MCF 10A (cell line): Measurements from ENCODE around the gene NACC2. TPM values are rescaled to one million over a fixed set of nuclear protein-coding genes. Genes with fewer than 3 reads are reported as not detected.

Source experiments
- BruUV-seq: library from RNA; stranded (reverse); fragments of 400-500 nt; replicated peaks from 2 replicates; lab custom pipeline; 2021; lab: Mats Ljungman, UMichigan
- CTCF ChIA-PET: fragments of 300-600 bp; sonication (Branson Sonifier 250); formaldehyde crosslinking; extraction: SDS; loops from one replicate; lab custom pipeline; 2021; ENCODE audit warnings: antibody characterized with exemption, inconsistent platforms; lab: Yijun Ruan, JAX
- POLR2A ChIA-PET: fragments of 300-600, 350-650 bp; sonication (Branson Sonifier 250); formaldehyde crosslinking; extraction: SDS; loops from one replicate; lab custom pipeline; 2020; ENCODE audit warnings: antibody characterized with exemption, inconsistent platforms; lab: Yijun Ruan, JAX
- DNase-seq: peaks from one replicate; pipeline ENCODE4 v3.0.0-alpha.2; 2018; ENCODE audit not compliant: unreplicated experiment
- H3K27ac Mint-ChIP-seq: one replicate; pipeline ENCODE4 v1.8.0; 2022; ENCODE audit warnings: mild to moderate bottlenecking, low read depth, mixed read lengths; ENCODE audit not compliant: unreplicated experiment
- H3K27me3 Mint-ChIP-seq: one replicate; pipeline ENCODE4 v1.8.0; 2022; ENCODE audit warnings: mixed read lengths; ENCODE audit not compliant: insufficient read depth, unreplicated experiment
- H3K36me3 Mint-ChIP-seq: one replicate; pipeline ENCODE4 v1.8.0; 2022; ENCODE audit warnings: mild to moderate bottlenecking, moderate library complexity, mixed read lengths; ENCODE audit not compliant: insufficient read depth, unreplicated experiment
- H3K4me1 Mint-ChIP-seq: one replicate; pipeline ENCODE4 v1.8.0; 2022; ENCODE audit warnings: mixed read lengths; ENCODE audit not compliant: insufficient read depth, unreplicated experiment
- H3K4me3 Mint-ChIP-seq: one replicate; pipeline ENCODE4 v1.8.0; 2022; ENCODE audit warnings: mild to moderate bottlenecking, moderate library complexity, mixed read lengths; ENCODE audit not compliant: unreplicated experiment
- H3K9me3 Mint-ChIP-seq: one replicate; pipeline ENCODE4 v1.8.0; 2022; ENCODE audit warnings: mixed read lengths; ENCODE audit not compliant: unreplicated experiment
- CTCF ChIP-seq: fragments of 200-600 bp; IDR thresholded peaks from one replicate; pipeline ENCODE4 v1.8.0; 2022; ENCODE audit warnings: antibody characterized with exemption, mild to moderate bottlenecking; ENCODE audit not compliant: unreplicated experiment
- intact Hi-C: fragments of 100-400 bp; cut with micrococcal nuclease; formaldehyde crosslinking; loops from 2 replicates; pipeline ENCODE4 v1.14.1; 2022
- total RNA-seq: library from RNA; stranded (reverse); gene quantifications from 2 replicates; pipeline ENCODE4 v1.2.3, GENCODE V29; 2022

Gene NACC2
- total RNA-seq, 1 experiment from 2014 or later: 16.5 TPM

DNA sequence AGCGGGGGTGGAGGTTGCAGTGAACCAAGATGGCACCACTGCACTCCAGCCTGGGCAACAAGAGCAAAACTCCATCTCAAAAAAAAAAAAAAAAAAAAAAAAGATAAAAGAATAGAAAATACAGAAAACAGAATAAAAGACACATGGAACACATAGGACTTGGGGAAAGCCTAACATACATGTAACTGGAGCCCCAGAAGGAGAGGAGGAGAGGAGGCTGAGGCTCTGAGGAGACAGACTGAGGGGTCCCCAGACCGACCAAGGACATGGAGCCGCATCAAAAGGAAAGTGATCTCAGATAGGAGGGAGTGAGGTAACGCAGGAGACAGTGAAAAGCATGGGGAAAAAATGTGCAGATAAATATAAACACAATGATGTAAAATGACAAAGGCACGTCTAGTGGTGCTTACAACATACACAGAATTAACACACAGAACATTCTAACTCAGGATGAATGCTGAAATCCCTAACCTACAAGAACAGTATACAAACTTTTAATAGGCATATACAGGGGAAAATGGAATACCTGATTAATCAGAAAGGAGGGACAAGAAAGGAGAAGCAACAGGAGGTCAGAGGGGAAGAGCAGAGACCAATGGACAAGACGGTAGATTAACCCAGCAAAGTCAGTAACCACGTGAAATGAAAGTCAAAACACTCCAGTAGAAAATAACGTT is 68.7 kb downstream of the NACC2 start:
- H3K9me3 Mint-ChIP-seq: no peaks in the 10 kb centered on the region
- no peaks in the 10 kb centered on the region for H3K27me3 Mint-ChIP-seq
- POLR2A ChIA-PET: no interaction called here
- H3K27ac Mint-ChIP-seq: peak overlapping the region; percentile 46
- CTCF ChIA-PET: no interaction called here
- intact Hi-C loops: no loop called here
- no peaks in the 10 kb centered on the region for H3K4me1 Mint-ChIP-seq
- H3K36me3 Mint-ChIP-seq: peaks cover 30% of the 10 kb centered on the region
- H3K4me3 Mint-ChIP-seq: no peak overlapping the region
- BruUV-seq: no TSS peak
- no peak for TF ChIP-seq CTCF
- no peak for DNase-seq

- intact Hi-C loops: no loop called here
- no peak for TF ChIP-seq CTCF
- CTCF ChIA-PET: no interaction called here
- BruUV-seq: no TSS peak
- POLR2A ChIA-PET: no interaction called here
- H3K4me1 Mint-ChIP-seq: no peaks in the 10 kb centered on the region
- H3K36me3 Mint-ChIP-seq: peaks cover 22% of the 10 kb centered on the region
- H3K27me3 Mint-ChIP-seq: no peaks in the 10 kb centered on the region
- H3K27ac Mint-ChIP-seq: no peak overlapping the region
- DNase-seq: no peak
- H3K9me3 Mint-ChIP-seq: no peaks in the 10 kb centered on the region
- no peak overlapping the region for H3K4me3 Mint-ChIP-seq
These were observed 69.6 kb downstream of the NACC2 start for GRCh38 chr9:136025481-136025880.

- Mint-ChIP-seq H3K36me3 (peaks cover 22% of the 10 kb centered on the region), H3K4me3 (no peak overlapping the region), H3K9me3 (no peaks in the 10 kb centered on the region), H3K27me3 (no peaks in the 10 kb centered on the region), H3K4me1 (no peaks in the 10 kb centered on the region), H3K27ac (no peak overlapping the region)
- intact Hi-C loops: no loop called here
- ChIA-PET CTCF (interaction anchor here (0.7 to 0.8 kb wide), 2 partner anchors 22 to 24 kb away, joined by 3 to 4 read pairs; no protein-coding TSS in a partner anchor), POLR2A (no interaction called here)
- BruUV-seq: no TSS peak
- TF ChIP-seq CTCF: no peak
- no peak for DNase-seq
These were observed 70.3 kb downstream of the NACC2 start for GRCh38 chr9:136024696-136025316.

DNA sequence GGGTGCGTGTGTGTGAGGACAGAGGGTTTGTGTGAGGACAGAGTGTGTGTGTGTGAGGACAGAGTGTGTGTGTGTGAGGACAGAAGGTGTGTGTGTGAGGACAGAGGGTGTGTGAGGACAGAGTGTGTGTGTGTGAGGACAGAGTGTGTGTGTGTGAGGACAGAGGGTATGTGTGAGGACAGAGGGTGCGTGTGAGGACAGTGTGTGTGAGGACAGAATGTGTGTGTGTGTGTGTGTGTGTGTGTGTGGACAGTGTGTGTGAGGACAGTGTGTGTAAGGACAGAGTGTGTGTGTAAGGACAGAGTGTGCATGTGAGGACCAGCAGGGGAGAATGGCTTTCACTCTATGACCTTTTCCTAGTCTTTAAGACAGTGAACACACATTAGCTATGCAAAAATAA is 70.8 kb downstream of the NACC2 start:
- Mint-ChIP-seq H3K27me3 (no peaks in the 10 kb centered on the region), H3K27ac (no peak overlapping the region), H3K4me1 (no peaks in the 10 kb centered on the region), H3K4me3 (no peak overlapping the region), H3K9me3 (no peaks in the 10 kb centered on the region), H3K36me3 (peaks cover 22% of the 10 kb centered on the region)
- DNase-seq: no peak
- ChIA-PET CTCF (interaction anchor here (0.7 to 0.8 kb wide), 2 partner anchors 23 kb away, joined by 3 to 4 read pairs; no protein-coding TSS in a partner anchor), POLR2A (interaction anchor here (0.6 kb wide), 1 partner anchor 23 kb away, joined by 3 read pairs; no protein-coding TSS in a partner anchor)
- no peak for TF ChIP-seq CTCF
- no TSS peak for BruUV-seq
- intact Hi-C loops: no loop called here
